H7 (cell line): ENCODE data around the gene MINDY4B. TPM values are rescaled to one million over a fixed set of nuclear protein-coding genes. Genes with fewer than 3 reads are reported as not detected.

Experiments
- DNase-seq: peaks from one replicate; pipeline ENCODE4 v3.0.0; 2012
- H3K27me3 ChIP-seq: 2 replicates; pipeline ENCODE4 v1.6.0; 2011; ENCODE audit warnings: mild to moderate bottlenecking, low read length; ENCODE audit not compliant: control insufficient read depth, insufficient read depth
- H3K36me3 ChIP-seq: replicated peaks from 2 replicates; pipeline ENCODE4 v1.5.1; 2011; ENCODE audit warnings: low read length; ENCODE audit not compliant: control insufficient read depth, insufficient read depth
- H3K4me3 ChIP-seq: 2 replicates; pipeline ENCODE4 v1.5.1; 2011; ENCODE audit warnings: low read depth, mild to moderate bottlenecking, control low read depth, low read length, moderate library complexity; ENCODE audit not compliant: insufficient read depth
- total RNA-seq: library from RNA; depleted of rRNA; stranded (reverse); fragments of >200 nt; shearing (Covaris generic); gene quantifications from 2 replicates; pipeline ENCODE4 v1.2.3, GENCODE V29; 2014

MINDY4B gene
- total RNA-seq, 1 experiment from 2014 or later: not detected

GRCh38 chr3:150913133-150913922 is 8.1 kb upstream of the MINDY4B start:
- DNase-seq: no peak
- no peaks in the 10 kb centered on the region; the same call in 1 of the 2 replicates for H3K27me3 ChIP-seq
- H3K4me3 ChIP-seq: no peak overlapping the region
- H3K36me3 ChIP-seq: no peaks in the 10 kb centered on the region

GRCh38 chr3:150912501-150912900 is 7.3 kb upstream of the MINDY4B start:
- H3K27me3 ChIP-seq: no peaks in the 10 kb centered on the region; the same call in 1 of the 2 replicates
- no peak for DNase-seq
- no peak overlapping the region for H3K4me3 ChIP-seq
- H3K36me3 ChIP-seq: no peaks in the 10 kb centered on the region

- no peak for DNase-seq
Observed at GRCh38 chr3:150911771-150912170, 6.5 kb upstream of the MINDY4B start.

GRCh38 chr3:150906461-150906860 is 1.2 kb upstream of the MINDY4B start:
- H3K4me3 ChIP-seq: no peak overlapping the region
- DNase-seq: no peak
- no peaks in the 10 kb centered on the region for H3K27me3 ChIP-seq
- no peaks in the 10 kb centered on the region for H3K36me3 ChIP-seq

More at GRCh38 chr3:150911771-150912170, 6.5 kb upstream of the MINDY4B start:
- Histone ChIP-seq H3K27me3 (no peaks in the 10 kb centered on the region; the same call in 1 of the 2 replicates), H3K36me3 (no peaks in the 10 kb centered on the region), H3K4me3 (no peak overlapping the region)

GRCh38 chr3:150905746-150906145 is 507 bp upstream of the MINDY4B start:
- Histone ChIP-seq H3K4me3 (no peak overlapping the region), H3K36me3 (no peaks in the 10 kb centered on the region), H3K27me3 (no peaks in the 10 kb centered on the region)
- DNase-seq: no peak

- Histone ChIP-seq H3K27me3 (no peaks in the 10 kb centered on the region), H3K4me3 (no peak overlapping the region), H3K36me3 (no peaks in the 10 kb centered on the region)
- DNase-seq: no peak
Observed at GRCh38 chr3:150902988-150903387, 2.3 kb downstream of the MINDY4B start.

GRCh38 chr3:150901793-150902192 is 3.4 kb downstream of the MINDY4B start:
- Histone ChIP-seq H3K36me3 (no peaks in the 10 kb centered on the region), H3K4me3 (no peak overlapping the region), H3K27me3 (no peaks in the 10 kb centered on the region)
- DNase-seq: no peak

- Histone ChIP-seq H3K36me3 (no peaks in the 10 kb centered on the region), H3K4me3 (no peak overlapping the region), H3K27me3 (no peaks in the 10 kb centered on the region)
- DNase-seq: no peak
Observed at GRCh38 chr3:150899141-150899540, 6.1 kb downstream of the MINDY4B start.

GRCh38 chr3:150898046-150898754 is 7.0 kb downstream of the MINDY4B start:
- H3K4me3 ChIP-seq: no peak overlapping the region
- H3K36me3 ChIP-seq: no peaks in the 10 kb centered on the region
- DNase-seq: no peak
- H3K27me3 ChIP-seq: no peaks in the 10 kb centered on the region

- Histone ChIP-seq H3K4me3 (no peak overlapping the region), H3K36me3 (no peaks in the 10 kb centered on the region), H3K27me3 (no peaks in the 10 kb centered on the region)
- DNase-seq: no peak
Observed at GRCh38 chr3:150897592-150897991, 7.6 kb downstream of the MINDY4B start.

GRCh38 chr3:150890831-150891230 is 14.4 kb downstream of the MINDY4B start:
- no peaks in the 10 kb centered on the region for H3K27me3 ChIP-seq
- DNase-seq: no peak
- H3K4me3 ChIP-seq: no peak overlapping the region
- H3K36me3 ChIP-seq: no peaks in the 10 kb centered on the region

GRCh38 chr3:150890295-150890694 is 14.9 kb downstream of the MINDY4B start:
- Histone ChIP-seq H3K36me3 (no peaks in the 10 kb centered on the region), H3K4me3 (no peak overlapping the region), H3K27me3 (no peaks in the 10 kb centered on the region)
- no peak for DNase-seq

GRCh38 chr3:150889106-150889505 is 16.1 kb downstream of the MINDY4B start:
- no peak for DNase-seq
- H3K36me3 ChIP-seq: no peaks in the 10 kb centered on the region
- H3K4me3 ChIP-seq: no peak overlapping the region
- H3K27me3 ChIP-seq: no peaks in the 10 kb centered on the region

GRCh38 chr3:150887031-150887430 is 18.2 kb downstream of the MINDY4B start:
- DNase-seq: no peak
- Histone ChIP-seq H3K4me3 (no peak overlapping the region), H3K27me3 (no peaks in the 10 kb centered on the region), H3K36me3 (no peaks in the 10 kb centered on the region)

GRCh38 chr3:150885535-150885934 is 19.7 kb downstream of the MINDY4B start:
- Histone ChIP-seq H3K4me3 (no peak overlapping the region), H3K36me3 (no peaks in the 10 kb centered on the region), H3K27me3 (no peaks in the 10 kb centered on the region)
- DNase-seq: no peak
